IMR-90 (cell line): Measurements from ENCODE around the gene POGK.

Experiments used
- BHLHE40 ChIP-seq: fragments of 150-350 bp; IDR thresholded peaks from 2 replicates; pipeline ENCODE4 v1.6.1; 2016; ENCODE audit warnings: mild to moderate bottlenecking, low read depth, low read length
- FOS ChIP-seq: fragments of 150-350 bp; IDR thresholded peaks from 2 replicates; pipeline ENCODE4 v1.6.1; 2016; ENCODE audit warnings: low read depth, low read length

- TF ChIP-seq FOS: no peak
- TF ChIP-seq BHLHE40: no peak
Measured at GRCh38 chr1:166889776-166890175, 50.5 kb downstream of the POGK start.
